SW480 (cell line): ENCODE results near the gene MYO5C.
"Not testable (repeated sequence)": the region's sequence is repeated elsewhere in the genome, so short reads cannot be mapped to it uniquely, and the experiment has no call there.

Experiments
- DNase-seq: peaks from one replicate; pipeline ENCODE4 v3.0.0-alpha.2; 2016; ENCODE audit warnings: low spot score

MYO5C gene

DNA sequence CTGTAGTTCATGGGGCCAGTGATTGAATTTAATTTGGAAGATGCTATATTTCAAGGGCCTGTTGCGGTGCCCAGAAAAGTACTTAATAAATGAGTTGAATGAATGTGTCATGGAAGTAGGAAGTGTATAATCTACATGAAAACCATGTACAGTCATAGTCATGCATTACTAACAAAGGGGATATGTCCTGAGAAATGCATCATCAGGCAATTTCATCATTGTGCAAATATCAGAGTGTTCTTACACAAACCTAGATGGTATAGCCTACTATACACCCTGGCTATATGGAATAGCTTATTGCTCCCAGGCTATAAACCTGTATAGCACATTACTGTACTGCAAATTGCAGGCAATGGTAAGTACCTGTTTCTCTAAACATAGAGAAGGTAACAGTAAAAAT is 10.7 kb upstream of the MYO5C start:
- no peak for DNase-seq

- no peak for DNase-seq
Measured at GRCh38 chr15:52303093-52303772, 7.6 kb upstream of the MYO5C start.

DNA sequence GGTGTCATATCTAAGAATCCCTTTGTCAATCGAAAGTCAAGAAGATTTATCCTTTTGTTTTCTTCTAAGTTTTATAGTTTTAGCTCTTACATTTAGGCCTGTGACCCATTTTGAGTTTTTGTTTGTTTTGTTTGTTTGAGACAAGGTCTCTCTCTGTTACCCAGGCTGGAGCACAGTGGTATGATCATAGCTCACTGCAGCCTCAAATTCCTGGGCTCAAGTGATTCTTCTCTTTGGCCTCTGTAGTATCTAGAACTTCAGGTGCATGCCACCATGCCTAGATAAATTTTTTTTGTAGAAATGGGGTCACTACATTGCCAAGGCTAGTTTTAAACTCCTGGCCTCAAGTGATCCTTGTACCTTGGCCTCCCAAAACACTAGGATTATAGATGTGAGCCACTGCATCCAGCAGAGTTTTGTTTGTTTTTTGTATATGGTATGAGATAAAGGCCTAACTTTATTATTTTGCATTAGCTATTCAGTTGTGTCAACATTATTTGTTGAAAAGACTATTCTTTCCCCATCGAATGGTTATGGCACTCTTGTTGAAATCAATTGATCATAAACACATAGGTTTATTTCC is 5.8 kb upstream of the MYO5C start:
- no peak for DNase-seq

DNA sequence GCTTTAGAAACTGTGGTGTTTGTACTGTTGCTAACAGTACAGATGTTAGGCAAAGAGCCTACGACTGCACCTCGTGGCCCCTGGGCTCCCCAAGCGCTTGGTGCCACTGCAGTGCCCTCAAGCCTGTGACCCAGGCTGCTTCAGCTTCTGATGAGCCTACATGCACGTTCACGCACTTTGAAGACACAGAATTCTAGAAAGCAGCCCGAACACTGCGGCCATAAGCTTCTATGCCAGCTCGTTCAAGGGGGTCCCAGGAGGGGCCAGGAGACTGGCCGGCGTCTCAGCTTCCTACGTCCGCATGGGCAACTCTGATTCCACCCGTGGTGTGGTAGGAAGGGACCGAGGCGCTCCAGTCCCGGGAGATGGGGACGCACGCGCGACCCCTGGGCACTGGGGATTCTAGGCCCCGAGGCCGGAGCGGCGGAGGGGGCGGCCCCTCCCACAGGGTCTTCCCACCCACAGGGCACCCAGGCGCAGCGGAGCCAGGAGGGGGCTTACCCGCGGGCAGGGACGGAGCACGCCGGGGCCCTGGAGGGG is 653 bp downstream of the MYO5C start:
- peak; percentile 23 for DNase-seq

DNA sequence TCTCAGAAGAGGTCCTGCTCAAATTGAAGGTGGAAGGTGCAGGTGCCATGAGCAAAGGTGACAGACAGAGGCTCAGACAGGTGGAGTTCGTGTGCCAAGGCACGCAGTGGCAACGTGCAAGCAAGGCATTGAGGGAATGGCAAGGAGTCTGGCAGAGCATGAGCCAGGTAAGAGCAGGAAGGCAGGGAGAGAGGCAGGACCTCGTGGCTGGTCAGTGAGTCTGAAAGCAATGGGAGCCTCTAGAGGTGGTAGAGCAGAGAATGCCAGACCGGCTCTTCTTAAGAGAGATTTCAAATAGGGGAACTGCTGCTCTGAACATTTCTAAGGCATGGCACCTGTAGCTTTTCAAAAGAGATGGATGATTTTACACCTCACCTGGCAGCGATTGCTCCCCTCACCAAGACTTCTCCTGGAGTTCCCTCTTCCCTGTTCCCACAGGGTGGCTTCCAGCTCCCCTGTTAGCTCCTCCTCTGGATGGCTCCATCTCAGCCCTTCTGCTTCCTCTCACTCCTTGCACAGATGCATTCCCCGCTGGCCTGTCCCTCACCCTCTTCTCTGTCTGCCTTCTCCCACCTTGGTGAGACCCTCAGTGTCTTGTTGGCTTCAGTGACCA is 2.7 kb downstream of the MYO5C start:
- DNase-seq: no peak

DNA sequence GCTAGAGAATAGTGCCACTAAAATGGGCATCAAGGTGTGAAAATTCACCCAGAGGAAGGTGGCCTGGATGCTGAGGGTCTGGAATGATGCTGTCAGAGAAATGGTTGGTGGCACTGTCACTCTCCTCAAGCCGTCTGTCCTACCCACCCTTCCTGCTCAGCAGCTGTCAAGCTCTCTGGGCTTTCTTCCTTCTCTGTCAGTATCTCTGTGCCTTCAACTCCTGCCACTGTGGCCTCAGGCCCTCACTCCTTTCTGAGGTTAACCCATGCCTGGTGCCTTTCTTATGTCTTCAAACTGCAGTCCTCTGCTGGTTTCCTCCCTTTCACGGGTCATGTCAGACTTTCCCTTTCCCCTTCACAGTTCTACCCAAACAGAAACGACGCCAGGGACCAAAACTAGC is 4.4 kb downstream of the MYO5C start:
- DNase-seq: no peak

DNA sequence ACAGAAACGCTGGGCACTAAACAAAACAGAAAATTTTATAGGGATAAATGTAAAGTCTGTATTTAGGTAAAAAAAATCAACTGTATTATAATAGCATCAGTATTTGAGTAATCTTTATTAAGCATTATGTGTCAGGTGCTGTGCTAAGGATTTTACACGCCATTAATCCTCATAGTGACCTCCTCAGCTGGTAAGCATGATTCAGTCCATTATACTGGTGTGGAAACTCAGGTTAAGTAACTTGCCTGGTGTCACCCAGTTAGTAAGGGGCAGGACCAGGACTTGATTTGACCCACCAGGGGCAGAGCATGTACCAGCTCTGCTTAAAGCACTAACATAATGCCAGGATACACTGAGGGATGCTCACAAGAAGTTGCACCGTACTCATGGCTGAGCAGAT is 4.8 kb downstream of the MYO5C start:
- DNase-seq: no peak

GRCh38 chr15:52290329-52290728 is 5.3 kb downstream of the MYO5C start:
- no peak for DNase-seq

GRCh38 chr15:52289629-52290081 is 5.9 kb downstream of the MYO5C start:
- peak; percentile 45 for DNase-seq

DNA sequence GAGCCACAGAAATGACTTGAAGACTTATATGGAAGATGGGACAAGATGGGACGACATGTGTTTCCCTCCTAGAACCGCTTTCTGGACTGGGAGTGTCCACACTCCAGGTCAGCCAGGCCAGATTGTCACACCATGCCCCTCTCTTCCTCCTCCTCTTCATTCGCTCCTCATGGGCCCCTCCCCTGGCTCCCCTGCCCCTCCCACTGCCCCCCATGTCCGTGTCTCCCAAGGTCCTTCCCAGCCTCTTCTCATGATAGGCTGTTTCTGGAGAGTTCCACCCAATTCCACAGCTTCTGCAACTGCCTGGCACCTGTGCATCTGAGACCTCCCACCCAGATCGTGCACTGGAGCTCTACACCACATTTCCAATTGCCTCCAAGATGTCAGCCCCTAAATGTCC is 6.6 kb downstream of the MYO5C start:
- no peak for DNase-seq

GRCh38 chr15:52288051-52288942 is 7.3 kb downstream of the MYO5C start:
- DNase-seq: peak; percentile 79

DNA sequence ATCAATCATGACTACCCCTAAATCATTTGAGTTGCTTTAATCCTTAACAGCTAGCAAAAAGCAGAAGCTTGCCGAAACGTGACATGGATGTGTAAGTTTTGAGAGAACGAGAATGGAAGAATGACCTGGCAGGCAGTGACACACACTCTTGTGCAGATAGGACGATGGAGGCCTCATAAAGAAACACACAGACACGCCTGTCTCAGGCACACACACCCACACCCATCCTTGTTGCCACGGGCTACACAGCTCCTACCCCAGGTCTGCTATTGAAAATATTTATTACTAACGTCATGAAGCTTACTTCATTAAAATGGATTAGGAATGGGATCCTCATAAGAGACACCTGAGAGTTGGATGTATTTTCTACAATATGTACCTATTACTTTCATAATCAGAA is 8.5 kb downstream of the MYO5C start:
- DNase-seq: no peak

DNA sequence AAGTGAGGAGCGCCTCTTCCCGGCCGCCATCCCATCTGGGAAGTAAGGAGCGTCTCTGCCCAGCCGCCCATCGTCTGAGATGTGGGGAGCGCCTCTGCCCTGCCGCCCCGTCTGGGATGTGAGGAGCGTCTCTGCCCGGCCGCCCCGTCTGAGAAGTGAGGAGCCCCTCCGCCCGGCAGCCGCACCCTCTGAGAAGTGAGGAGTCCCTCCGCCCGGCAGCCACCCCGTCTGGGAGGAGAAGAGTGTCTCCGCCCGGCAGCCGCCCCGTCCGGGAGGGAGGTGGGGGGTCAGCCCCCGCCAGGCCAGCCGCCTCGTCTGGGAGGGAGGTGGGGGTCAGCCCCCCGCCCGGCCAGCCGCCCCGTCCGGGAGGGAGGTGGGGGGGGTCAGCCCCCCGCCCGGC is 9.7 kb downstream of the MYO5C start:
- DNase-seq: not testable (repeated sequence)

DNA sequence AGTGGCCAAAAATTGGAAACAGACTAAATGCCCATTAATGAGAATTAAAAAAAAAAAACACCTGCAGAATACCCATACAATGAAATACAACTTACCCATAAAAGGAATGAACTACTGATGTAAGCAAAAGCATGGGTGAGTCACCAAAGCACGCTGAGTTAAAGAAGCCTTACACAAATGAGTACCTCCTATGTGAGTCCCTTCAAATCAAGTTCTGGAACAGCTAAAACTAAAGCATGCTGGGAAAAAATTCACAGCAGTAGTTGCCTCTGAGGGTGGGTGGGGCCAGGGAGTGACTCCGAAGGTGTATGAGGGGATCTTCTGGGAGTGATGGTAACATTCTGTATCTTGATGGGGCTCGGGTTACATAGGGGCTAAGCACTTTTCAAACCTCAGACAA is 11.4 kb downstream of the MYO5C start:
- DNase-seq: no peak

DNA sequence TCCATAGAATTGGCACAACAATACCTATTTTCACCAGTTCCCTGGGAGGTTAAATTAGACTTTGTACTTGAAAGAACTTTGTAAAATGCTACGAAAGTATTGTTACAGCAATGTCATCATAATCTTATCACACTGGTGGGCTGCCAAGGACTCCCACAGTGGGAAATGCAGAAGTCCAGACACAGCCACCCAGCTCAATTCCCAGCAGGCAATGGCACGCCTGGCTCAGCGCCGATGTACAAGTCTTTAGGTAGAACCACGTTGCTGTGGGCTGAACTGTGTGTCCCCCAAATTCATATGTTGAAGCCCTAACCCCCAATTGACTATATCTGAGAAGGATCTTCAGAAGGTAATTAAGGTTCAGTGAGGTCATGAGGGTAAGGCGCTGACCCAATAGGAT is 12.3 kb downstream of the MYO5C start:
- no peak for DNase-seq

GRCh38 chr15:52282418-52282817 is 13.2 kb downstream of the MYO5C start:
- DNase-seq: no peak

DNA sequence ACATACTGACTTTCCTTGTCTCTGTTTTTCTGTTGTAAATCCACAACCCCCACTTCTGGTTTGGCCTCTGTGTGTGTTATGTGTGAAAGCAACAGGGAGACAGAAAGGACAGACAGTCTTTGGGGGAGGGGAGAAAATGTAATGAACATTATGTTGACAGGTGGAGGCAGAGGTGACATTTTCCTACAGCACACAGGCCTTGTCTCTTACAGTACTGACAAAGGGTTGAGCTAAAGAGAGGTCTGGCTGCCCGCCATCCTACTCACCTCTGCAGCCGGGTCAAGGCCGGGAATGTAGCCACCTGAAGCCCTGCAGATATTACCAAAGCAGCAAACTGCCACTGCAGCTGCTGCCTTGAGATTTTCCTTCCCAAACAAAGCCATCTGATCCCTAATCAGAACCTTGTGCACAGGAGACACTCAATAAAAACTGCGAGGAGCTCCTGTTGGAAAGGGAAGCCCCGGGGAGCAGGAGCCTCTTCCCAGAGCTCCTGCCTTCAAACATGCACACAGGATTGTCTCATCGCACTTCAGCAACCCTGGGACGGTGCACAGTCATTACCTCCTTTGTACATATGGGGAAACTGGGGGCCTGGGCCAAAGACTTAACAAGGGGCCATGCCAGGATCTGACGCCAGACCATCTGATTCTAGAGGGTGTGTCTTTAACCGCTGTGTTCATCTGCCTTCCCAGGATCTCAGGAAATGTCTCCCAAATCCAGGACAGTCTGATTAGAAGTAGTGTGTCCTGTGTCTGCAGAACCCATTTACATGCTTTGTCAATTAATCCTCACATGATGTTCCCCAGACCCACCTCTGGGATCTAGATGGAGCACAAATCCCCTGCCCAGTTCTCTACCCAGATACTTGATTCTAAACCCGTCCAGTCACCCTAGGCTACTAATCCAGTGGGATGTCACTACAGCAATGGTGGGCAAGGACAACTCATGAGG is 14.2 kb downstream of the MYO5C start:
- DNase-seq: no peak

- no peak for DNase-seq
Measured at GRCh38 chr15:52280326-52281084, 15.1 kb downstream of the MYO5C start.

DNA sequence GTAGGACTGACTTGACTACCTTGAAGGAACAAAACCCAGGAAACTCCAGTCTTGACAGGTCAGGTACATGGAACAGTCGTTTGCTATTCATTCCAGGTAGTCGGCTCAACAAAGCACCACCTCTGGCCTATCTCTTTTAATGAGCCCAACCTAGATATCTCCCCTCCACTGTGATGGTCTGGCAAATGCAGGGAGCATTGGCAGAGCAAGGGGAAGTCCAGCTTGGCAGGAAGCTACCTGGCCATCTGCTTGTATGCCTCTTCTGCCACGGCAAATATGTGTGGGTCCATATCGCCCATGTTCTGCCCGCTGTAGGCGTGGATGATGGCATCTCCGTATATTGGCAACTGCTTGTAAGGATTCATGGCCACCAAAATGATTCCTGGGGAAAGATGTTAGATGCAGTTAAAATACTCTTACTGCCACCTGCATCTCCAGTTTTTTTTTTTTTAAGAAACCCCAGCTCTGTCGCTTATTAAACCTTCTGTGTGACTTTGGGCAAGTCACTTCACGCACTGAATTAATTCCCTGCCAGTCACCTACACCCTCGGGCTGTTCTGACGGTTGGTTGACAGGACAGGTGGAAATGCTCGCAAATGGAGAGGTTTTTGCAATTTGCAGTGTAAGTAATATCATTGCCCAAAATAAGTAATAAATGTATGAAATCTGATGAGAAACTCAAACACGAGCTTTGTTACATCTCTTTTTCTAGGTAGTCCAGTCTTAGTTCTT is 16.8 kb downstream of the MYO5C start:
- DNase-seq: no peak

GRCh38 chr15:52278135-52278534 is 17.5 kb downstream of the MYO5C start:
- DNase-seq: no peak
